Glutamatergic neuron (in vitro differentiated cells): ENCODE data around the gene MYRIP. TPM values are rescaled to one million over a fixed set of nuclear protein-coding genes. Genes with fewer than 3 reads are reported as not detected.
A peak's percentile ranks its signal among the peaks of the same experiment; 100 is the strongest.

Experiments
- DNase-seq: peaks from one replicate; pipeline ENCODE4 v3.0.0; 2022
- H3K27ac Mint-ChIP-seq: one replicate; pipeline ENCODE4 v1.8.0; 2020; ENCODE audit warnings: mild to moderate bottlenecking, mixed read lengths, inconsistent platforms; ENCODE audit not compliant: unreplicated experiment
- H3K27me3 Mint-ChIP-seq: one replicate; pipeline ENCODE4 v1.8.0; 2020; ENCODE audit warnings: mild to moderate bottlenecking, moderate library complexity, mixed read lengths, inconsistent platforms; ENCODE audit not compliant: unreplicated experiment
- H3K36me3 Mint-ChIP-seq: one replicate; pipeline ENCODE4 v1.8.0; 2020; ENCODE audit warnings: mild to moderate bottlenecking, mixed read lengths, inconsistent platforms; ENCODE audit not compliant: unreplicated experiment
- H3K4me1 Mint-ChIP-seq: one replicate; pipeline ENCODE4 v1.8.0; 2020; ENCODE audit warnings: mild to moderate bottlenecking, low read depth, mixed read lengths, inconsistent platforms; ENCODE audit not compliant: unreplicated experiment
- H3K4me3 Mint-ChIP-seq: one replicate; pipeline ENCODE4 v1.8.0; 2020; ENCODE audit warnings: mild to moderate bottlenecking, mixed read lengths, inconsistent platforms; ENCODE audit not compliant: unreplicated experiment
- H3K9me3 Mint-ChIP-seq: one replicate; pipeline ENCODE4 v1.8.0; 2020; ENCODE audit warnings: mild to moderate bottlenecking, moderate library complexity, mixed read lengths, inconsistent platforms; ENCODE audit not compliant: unreplicated experiment
- total RNA-seq: library from RNA; stranded (reverse); fragmentation: NEBNext Ultra II Directional; extraction: Animal tissue kit (Norgen Biotek cat#: 25700); gene quantifications from one replicate; pipeline ENCODE4 v1.2.1, GENCODE V29; 2021; ENCODE audit not compliant: unreplicated experiment
- TF ChIP-seq, protein P1 (sequence below): fragments of 200-600 bp; sonication (generic); IDR thresholded peaks from one replicate; pipeline ENCODE4 v1.5.0; 2021; ENCODE audit not compliant: partially characterized antibody, unreplicated experiment

Gene MYRIP
- total RNA-seq, 1 donor from 2014 or later = 1.8 TPM

DNA sequence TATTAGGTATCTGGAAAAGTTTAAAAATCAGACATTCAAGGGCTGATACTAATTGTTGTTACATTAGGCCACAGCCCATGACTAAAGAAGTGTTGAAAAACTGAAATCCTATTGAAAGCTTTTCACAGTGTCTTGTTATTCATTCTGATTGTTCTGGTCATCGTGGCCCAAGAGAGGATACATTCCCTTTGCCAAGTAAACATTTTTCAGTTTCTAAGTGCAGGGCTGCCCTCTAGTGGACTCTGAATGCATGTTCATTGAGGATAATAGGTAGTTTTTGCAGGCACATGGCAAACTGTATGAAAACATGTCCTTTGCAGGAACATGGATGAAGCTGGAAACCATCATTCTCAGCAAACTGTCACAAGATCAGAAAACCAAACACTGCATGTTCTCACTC is 181.1 kb downstream of the MYRIP start:
- H3K9me3 Mint-ChIP-seq = peaks cover 13% of the 10 kb centered on the region

DNA sequence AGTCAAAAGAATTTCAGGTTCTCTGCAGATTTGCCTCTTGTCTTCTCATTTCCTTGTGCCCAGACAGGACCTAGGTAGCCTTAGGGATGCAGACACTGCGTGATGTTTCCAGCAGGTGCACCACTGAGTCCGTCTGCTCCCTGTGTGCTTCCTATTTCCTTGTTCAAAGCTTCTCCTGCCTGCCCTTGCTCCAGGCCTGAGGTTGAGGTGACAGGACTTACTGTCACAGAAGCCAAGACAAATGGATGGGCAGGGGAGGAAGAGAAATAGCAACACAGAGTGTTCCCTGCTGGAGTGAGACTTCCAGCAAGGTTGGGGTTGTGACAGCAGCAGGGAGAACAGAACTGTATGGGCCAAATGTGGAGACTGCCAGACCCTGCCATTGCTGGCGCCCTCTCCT is 199.4 kb downstream of the MYRIP start:
- no peaks in the 10 kb centered on the region for H3K9me3 Mint-ChIP-seq
- no peaks in the 10 kb centered on the region for H3K4me1 Mint-ChIP-seq
- H3K36me3 Mint-ChIP-seq = no peaks in the 10 kb centered on the region
- TF ChIP-seq, protein P1, sequence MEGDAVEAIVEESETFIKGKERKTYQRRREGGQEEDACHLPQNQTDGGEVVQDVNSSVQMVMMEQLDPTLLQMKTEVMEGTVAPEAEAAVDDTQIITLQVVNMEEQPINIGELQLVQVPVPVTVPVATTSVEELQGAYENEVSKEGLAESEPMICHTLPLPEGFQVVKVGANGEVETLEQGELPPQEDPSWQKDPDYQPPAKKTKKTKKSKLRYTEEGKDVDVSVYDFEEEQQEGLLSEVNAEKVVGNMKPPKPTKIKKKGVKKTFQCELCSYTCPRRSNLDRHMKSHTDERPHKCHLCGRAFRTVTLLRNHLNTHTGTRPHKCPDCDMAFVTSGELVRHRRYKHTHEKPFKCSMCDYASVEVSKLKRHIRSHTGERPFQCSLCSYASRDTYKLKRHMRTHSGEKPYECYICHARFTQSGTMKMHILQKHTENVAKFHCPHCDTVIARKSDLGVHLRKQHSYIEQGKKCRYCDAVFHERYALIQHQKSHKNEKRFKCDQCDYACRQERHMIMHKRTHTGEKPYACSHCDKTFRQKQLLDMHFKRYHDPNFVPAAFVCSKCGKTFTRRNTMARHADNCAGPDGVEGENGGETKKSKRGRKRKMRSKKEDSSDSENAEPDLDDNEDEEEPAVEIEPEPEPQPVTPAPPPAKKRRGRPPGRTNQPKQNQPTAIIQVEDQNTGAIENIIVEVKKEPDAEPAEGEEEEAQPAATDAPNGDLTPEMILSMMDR = no peak
- no peak for DNase-seq
- no peak overlapping the region for H3K27ac Mint-ChIP-seq
- no peak overlapping the region for H3K4me3 Mint-ChIP-seq
- H3K27me3 Mint-ChIP-seq = peaks cover 2% of the 10 kb centered on the region

More for the DNA sequence above, 181.1 kb downstream of the MYRIP start:
- Mint-ChIP-seq H3K4me1 (no peaks in the 10 kb centered on the region), H3K27me3 (peaks cover 2% of the 10 kb centered on the region), H3K27ac (no peak overlapping the region), H3K4me3 (no peak overlapping the region), H3K36me3 (peaks cover 42% of the 10 kb centered on the region)
- DNase-seq = peak; percentile 41
- TF ChIP-seq, protein P1 = peak; percentile 69

- Mint-ChIP-seq H3K9me3 (no peaks in the 10 kb centered on the region), H3K27me3 (peaks cover 2% of the 10 kb centered on the region), H3K36me3 (no peaks in the 10 kb centered on the region), H3K4me1 (no peaks in the 10 kb centered on the region), H3K27ac (no peak overlapping the region), H3K4me3 (no peak overlapping the region)
- TF ChIP-seq, protein P1 = no peak
- DNase-seq = no peak
Measured at GRCh38 chr3:40009991-40010390, 200.6 kb downstream of the MYRIP start.

DNA sequence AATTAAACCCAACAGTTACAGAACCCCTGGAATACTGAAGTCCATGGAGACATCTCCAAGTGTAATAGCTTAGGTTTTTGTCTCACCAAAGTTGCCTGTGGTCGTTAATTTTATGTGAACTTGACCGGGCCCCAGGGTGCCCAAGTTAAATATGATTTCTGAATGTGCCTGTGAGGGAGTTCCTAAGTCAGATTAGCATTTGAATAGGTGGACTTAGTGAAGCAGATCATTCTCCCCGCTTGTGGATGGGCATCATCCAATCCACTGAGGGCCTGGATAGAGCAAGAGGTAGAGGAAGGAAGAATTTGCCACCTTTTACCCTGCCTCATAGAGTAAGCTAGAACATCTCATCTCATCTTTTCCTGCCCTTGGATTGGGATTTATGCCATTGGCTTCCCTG is 203.0 kb downstream of the MYRIP start:
- Mint-ChIP-seq H3K4me3 (no peak overlapping the region), H3K36me3 (no peaks in the 10 kb centered on the region), H3K27me3 (peaks cover 5% of the 10 kb centered on the region), H3K27ac (no peak overlapping the region), H3K9me3 (no peaks in the 10 kb centered on the region), H3K4me1 (no peaks in the 10 kb centered on the region)
- TF ChIP-seq, protein P1 = no peak
- DNase-seq = no peak

GRCh38 chr3:40016391-40016790 is 207.0 kb downstream of the MYRIP start:
- TF ChIP-seq, protein P1 = no peak
- H3K4me1 Mint-ChIP-seq = no peaks in the 10 kb centered on the region
- H3K4me3 Mint-ChIP-seq = no peak overlapping the region
- no peaks in the 10 kb centered on the region for H3K36me3 Mint-ChIP-seq
- DNase-seq = no peak
- H3K9me3 Mint-ChIP-seq = no peaks in the 10 kb centered on the region
- H3K27me3 Mint-ChIP-seq = peaks cover 5% of the 10 kb centered on the region
- H3K27ac Mint-ChIP-seq = no peak overlapping the region
